Spleen (tissue), 7 donors: ENCODE results near the gene UBQLN1.
"Not testable (repeated sequence)": the region's sequence is repeated elsewhere in the genome, so short reads cannot be mapped to it uniquely, and the experiment has no call there.

ENCODE experiments used
- POLR2A ChIP-seq, 3 donors: fragments of 450-650 bp; IDR thresholded peaks; one replicate each; pipeline ENCODE4 v1.5.1; 2017; ENCODE audit warnings: antibody characterized with exemption in 3 of 3, mild to moderate bottlenecking in 1 of 3
- POLR2AphosphoS5 ChIP-seq, 3 donors: sonication (generic); formaldehyde crosslinking; IDR thresholded peaks; one replicate each; pipeline ENCODE4 v1.5.1; 2017; ENCODE audit warnings: antibody characterized with exemption in 3 of 3
- TF ChIP-seq, protein P1 (sequence below), 11 experiments: fragments of 200-600 bp in 7 of 11; fragments of 450-650 bp in 4 of 11; sonication (generic) in 4 of 11; IDR thresholded peaks in 8 of 11; conservative IDR thresholded peaks in 3 of 11; 1 replicate in 7 of 11; 2 replicates in 4 of 11; pipeline versions ENCODE4 v1.4.0 to v1.8.0; 2016 to 2021; ENCODE audit warnings: antibody characterized with exemption in 11 of 11, inconsistent platforms in 4 of 11, mild to moderate bottlenecking in 1 of 11
- donor health status: DM: no; HTN: no; CAD: no; lungs with moderate emphysema.
- donor health status: DM: no; HTN: no; CAD: no.
- donor health status: DM: no; HTN: no; CAD: no.

GRCh38 chr9:83705219-83705651 lies 2.5 kb downstream of the UBQLN1 start:
- TF ChIP-seq, protein P1, sequence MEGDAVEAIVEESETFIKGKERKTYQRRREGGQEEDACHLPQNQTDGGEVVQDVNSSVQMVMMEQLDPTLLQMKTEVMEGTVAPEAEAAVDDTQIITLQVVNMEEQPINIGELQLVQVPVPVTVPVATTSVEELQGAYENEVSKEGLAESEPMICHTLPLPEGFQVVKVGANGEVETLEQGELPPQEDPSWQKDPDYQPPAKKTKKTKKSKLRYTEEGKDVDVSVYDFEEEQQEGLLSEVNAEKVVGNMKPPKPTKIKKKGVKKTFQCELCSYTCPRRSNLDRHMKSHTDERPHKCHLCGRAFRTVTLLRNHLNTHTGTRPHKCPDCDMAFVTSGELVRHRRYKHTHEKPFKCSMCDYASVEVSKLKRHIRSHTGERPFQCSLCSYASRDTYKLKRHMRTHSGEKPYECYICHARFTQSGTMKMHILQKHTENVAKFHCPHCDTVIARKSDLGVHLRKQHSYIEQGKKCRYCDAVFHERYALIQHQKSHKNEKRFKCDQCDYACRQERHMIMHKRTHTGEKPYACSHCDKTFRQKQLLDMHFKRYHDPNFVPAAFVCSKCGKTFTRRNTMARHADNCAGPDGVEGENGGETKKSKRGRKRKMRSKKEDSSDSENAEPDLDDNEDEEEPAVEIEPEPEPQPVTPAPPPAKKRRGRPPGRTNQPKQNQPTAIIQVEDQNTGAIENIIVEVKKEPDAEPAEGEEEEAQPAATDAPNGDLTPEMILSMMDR (IDR thresholded peaks at IDR 0.05 in 8 of 11, conservative IDR thresholded peaks at IDR 0.05 in 3 of 11): not testable (repeated sequence)
- not testable (repeated sequence) for TF ChIP-seq POLR2A, POLR2AphosphoS5 (IDR thresholded peaks at IDR 0.05)
